Measurements from ENCODE around the gene GALNT9.

Gene GALNT9

GRCh38 chr12:132292328-132293319, 36.8 kb downstream of the GALNT9 start:
- no peak for DNase-seq

DNA sequence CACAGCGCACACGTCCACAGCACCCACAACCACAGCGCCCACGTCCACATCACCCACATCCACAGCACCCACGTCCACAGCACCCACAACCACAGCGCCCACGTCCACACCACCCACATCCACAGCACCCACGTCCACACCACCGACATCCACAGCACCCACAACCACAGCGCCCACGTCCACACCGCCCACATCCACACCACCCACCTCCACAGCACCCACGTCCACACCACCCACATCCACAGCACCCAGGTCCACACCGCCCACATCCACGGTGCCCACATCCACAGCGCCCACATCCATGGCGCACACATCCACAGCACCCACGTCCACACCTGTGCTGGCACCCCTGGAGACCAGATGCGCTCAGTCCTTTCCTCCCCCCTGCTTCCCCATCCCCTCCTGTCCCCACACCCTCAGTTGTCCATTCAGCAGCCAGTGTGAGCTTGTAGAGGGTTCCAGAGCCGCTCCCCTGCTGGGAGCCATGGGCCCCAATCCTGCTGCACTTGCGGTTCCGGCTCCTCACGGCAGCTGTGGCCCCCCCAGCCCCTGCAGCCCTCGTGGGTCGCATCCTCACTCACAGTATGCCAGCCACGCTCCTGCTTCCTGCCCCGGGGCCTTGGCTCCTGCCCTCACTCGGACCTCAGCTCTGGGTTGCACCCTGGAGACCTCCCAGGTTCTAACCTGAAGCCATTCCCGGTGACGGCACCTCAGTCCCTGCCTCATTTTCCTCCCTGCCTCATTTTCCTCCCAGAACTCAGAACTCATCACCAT, 37.8 kb downstream of the GALNT9 start:
- no peak for DNase-seq

DNA sequence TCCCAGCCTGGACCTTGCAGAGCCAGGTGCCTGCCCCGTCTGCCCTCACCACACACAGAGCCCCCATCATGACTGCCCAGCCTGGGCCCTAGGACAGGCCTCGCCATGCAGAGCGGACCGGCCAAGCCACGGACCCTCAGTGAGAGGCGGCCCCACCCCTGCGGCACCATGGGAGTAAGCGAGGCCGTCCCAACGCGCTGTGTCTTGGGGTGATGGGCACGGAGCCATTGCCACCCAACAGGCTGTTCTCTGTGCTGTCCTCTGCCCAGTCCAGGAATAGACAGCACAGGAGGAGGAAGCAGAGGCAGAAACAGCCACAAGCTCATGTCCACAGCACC, 39.2 kb downstream of the GALNT9 start:
- DNase-seq, result no peak

DNA sequence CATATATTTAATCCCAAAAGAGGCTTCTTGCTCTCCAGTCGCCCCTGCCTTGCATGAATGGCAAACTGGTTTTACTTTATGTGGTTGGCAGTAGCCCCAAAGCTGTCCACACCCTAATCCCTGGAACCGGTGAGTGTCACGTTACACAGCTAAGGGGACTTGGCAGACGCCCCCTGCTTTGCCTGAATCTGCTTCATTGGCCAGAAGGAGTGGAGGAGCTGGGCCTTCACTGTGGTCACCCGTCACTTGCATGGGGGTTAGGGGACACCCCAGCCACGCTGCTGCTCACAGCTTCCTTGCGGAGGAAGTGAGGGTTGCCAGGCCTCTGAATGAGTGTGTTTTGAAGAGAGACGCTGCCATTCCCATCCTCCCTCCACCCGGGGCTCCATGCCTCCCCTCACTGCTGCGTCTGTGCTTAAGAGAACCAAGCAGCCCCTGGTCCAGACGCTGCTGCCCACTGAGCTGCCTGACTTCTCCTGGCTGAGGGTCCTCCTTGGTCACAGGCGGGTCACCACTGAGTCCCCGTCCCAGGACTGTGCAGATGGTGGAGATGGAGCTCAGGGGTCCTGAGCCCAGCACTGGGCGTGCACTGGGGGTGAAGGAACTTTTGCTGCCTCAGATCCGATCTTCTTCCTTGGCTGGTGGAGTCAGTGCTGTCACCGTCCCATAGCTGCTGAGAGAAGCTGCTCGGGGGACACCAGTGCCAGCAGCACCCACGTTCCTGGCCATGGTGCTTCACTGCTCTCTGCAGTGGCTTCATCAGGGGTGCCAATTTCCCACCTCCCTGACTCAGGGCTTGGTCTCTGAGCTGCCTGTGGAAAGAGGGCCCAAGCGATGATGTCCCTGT, 39.8 kb downstream of the GALNT9 start:
- DNase-seq, result no peak

- no peak for DNase-seq
These were observed 40.7 kb downstream of the GALNT9 start for GRCh38 chr12:132288516-132289215.

- no peak for DNase-seq
These were observed 41.8 kb downstream of the GALNT9 start for GRCh38 chr12:132287391-132288238.

GRCh38 chr12:132286912-132287311, 42.5 kb downstream of the GALNT9 start:
- DNase-seq, result no peak

DNA sequence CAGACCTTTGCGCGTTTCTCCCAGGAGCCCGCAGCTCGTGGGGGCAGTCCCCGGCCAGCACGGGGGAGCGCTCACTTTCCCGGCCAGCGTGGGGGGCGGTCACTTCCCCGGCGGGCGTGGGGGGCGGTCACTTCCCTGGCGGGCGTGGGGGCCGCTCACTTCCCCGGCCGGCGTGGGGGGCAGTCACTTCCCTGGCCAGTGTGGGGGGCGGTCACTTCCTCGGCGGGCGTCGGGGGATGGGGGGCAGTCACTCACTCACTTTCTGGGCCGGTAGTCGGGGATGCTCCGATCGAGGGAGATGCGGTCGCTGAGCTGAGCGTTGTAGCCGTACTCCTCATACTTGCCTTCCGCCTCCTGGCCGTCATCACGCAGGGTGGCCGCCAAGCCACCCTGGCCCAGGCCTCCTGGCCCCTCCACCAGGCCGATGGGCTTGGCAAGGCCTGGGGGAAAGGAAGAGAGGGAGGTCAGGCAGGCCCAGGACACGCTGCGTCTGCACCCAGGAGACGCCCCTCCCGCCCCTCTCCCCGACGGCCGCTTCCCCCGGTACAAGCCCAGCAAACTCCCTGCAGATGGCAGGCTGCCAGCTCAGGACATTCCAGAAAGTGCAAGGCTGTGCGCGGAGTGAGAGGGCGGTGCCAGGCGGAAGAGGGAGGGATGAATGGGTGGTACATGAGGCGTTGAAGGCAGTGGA, 43.3 kb downstream of the GALNT9 start:
- no peak for DNase-seq

DNA sequence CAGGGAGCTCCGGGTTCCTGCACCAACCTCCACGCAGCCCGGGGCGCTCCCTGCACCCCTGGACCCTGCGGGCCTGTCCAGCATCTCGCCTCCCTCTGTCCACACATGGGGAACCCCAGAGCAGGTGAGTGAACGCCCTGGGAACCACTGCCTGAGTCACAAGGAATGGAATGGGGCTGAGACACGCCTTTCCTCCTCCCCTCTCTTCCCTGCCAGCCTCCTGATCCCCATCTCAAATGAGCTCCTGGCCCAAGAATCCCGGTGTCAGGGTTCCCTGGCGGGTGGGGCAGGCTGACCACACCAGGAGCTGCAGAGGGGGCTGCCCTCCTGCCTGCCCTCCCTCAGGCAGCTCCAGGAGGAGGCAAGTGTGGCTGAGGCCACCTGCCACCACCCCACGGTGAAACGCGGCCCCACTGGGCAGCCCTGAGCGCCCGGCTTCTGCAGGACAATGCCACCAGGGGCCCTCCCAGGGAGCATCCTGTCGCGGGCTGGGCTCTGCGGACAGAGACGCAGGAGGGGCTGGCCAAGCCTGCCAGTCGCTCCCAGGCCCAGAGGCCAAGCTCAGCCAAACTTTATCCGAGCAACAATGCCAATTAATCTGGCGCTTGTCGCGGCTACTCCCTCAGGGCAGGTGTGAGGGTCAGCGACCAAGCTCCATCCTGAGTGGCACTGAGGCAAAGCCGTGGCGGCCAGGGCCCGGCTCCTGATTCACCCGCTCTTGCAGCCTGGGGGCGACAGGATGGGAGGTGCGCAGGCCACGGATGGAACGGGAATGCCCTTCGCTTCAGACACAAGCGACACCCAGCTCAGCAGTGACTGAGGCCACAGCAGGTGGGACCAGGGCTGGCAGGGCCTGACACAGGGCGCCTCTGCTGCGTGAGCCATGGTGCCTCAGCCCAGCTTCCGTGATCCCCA, 44.3 kb downstream of the GALNT9 start:
- DNase-seq, result no peak

DNA sequence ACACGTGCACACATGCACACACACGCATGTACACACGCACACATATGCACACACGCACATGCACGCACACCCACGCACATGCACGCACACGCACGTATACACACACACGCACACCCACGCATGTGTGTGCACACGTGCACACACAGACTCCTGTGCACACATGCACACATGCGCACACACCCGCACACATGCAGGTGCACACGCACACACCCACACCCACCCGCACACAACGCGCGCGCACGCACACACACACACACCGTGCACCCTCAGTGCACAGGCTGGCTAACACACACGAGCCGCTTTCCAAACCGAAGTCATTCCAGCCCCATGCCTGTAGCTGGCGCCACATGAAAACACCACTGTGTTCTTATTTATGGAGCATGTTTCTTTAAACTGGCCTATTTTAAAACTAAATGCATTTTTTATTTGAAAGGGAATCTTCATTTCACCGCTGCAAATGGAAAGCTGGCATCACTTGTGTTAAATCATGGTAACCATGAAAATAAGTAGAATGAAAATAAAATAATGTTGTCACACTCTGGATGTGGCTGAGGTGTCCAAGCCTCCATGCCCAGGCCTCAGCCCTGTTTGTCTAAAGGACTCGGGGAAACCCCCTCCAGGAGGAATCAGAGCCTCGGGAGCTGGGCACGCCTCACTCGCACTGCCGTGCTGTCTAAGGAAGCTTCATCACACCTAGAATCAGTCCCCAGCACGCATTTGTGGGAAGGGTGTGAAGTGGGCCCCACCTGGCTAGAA, 45.1 kb downstream of the GALNT9 start:
- no peak for DNase-seq

DNA sequence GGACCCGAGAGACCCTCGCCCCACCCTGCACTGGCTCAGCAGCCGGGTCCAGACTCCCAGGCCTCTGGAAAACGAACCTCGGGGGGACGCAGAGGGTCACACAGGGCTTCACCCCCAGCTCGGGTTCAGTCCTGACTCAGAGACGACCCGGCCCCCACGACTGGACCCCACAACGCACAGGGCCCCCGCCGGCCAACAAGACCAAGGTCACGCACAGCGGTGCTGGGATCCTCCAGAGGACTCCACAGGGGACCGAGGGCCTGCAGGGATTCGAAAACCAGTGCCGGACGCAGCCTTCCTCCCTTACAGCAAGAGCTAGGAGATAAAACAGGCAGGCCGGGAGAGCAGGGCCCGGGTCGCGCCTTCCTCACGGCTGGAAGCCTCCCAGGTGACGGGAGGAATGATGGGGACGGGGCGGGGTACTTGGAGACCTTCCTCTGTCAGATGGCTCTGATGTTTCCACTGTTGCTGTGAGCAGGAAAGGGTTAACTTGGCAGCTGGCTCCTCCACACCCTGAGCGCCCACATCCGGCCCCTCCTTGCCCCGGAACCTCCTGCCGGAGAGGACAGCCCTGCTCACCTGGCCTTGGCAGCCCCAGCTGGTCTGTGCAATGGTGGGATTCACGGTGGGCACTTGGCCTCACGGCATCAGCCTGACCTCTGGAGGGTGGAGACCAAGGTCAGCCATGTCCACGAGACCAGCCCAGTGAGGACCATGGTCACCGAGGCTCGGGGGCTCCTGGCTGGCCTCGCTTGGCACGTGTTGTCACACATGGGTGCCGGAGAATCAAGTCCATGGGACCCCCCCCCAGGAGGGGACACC, 46.2 kb downstream of the GALNT9 start:
- no peak for DNase-seq

DNA sequence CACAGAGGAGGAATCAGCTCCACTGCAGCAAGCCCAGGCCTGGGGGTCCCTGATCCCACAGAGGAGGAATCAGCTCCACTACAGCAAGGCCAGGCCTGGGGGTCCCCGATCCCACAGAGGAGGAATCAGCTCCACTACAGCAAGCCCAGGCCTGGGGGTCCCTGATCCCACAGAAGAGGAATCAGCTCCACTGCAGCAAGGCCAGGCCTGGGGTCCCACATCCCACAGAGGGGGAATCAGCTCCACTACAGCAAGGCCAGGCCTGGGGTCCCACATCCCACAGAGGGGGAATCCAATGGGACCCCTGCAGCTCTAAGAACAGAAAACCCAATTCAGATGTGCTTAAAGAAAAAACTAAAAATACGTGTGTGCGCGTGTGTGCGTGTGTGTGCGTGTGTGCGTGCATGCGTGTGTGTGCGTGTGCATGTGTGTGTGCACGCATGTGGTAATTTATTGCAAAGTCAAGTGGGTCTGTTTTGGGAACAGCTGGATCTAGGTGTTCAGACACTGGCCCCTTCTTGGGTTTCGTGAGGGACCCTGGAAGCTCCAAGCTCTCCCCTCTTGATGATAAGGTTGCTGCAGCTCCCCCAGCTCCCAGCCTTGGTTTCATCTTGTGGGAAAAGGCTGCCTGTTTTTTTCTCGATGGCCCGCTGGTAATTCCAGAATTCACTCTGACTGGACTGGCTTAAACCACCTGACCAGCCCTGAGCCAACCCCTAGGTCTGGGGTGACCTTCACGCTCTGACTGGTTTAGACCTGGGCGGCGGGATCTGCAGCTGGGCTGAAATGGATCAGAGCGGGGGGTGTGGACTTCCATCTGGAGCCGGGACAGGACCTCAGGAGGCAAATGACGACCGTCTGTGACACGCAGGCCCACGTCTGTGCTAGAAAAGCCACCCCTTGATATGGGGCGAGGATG, 47.1 kb downstream of the GALNT9 start:
- no peak for DNase-seq

GRCh38 chr12:132281038-132281437, 48.4 kb downstream of the GALNT9 start:
- no peak for DNase-seq

- no peak for DNase-seq
These were observed 49.0 kb downstream of the GALNT9 start for GRCh38 chr12:132280406-132280805.

- no peak for DNase-seq
These were observed 49.5 kb downstream of the GALNT9 start for GRCh38 chr12:132279930-132280329.

DNA sequence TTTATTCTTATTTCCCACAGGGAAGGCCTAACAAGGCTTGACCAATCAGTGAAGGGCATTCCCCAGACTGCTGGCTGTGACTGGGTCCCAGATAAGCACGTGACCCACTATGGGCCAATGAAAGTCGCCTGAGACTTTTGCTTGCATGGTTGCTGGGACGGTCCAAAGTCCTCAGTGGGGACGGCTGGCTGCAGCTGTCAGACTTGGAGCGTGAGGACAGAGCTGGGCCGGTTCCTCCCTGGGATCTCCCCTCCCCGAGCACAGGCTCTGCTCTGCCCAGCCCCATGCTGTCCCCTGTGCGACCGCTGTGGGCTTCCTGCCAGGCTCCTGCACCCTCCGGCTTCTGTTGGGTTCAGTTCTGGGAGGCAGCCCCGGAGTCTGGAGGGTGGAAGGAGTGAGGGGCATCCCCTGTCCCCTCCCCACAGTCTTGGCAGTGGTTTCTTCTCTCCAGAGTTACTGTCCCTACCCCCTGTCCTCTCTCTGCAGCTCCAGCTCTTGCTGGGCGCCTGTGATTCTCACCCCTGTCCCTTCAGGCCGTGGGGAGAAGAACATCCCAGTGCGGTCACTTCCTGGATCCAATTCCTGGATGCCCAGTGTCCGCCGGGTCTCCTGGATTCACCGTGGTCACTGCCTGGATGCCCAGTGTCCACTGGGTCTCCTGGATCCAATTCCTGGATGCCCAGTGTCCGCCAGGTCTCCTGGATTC, 50.1 kb downstream of the GALNT9 start:
- DNase-seq, result no peak
